KMS-11 (cell line): ENCODE data around the gene HSBP1L1.

Experiments used
- H2AFZ ChIP-seq: fragments of 200-600 bp; sonication (generic); 2 replicates; pipeline ENCODE4 v1.6.1; 2016; ENCODE audit warnings: antibody characterized with exemption, mixed run types, low read depth
- H3K27ac ChIP-seq: fragments of 200-600 bp; sonication (generic); 2 replicates; pipeline ENCODE4 v1.6.1; 2016; ENCODE audit warnings: mild to moderate bottlenecking, mixed run types
- H3K27me3 ChIP-seq: fragments of 200-600 bp; sonication (generic); 2 replicates; pipeline ENCODE4 v1.6.1; 2017; ENCODE audit warnings: mild to moderate bottlenecking, low read depth, mixed run types, moderate library complexity; ENCODE audit not compliant: insufficient read depth
- H3K36me3 ChIP-seq: fragments of 200-600 bp; sonication (generic); 2 replicates; pipeline ENCODE4 v1.6.1; 2017; ENCODE audit warnings: mild to moderate bottlenecking, mixed run types; ENCODE audit not compliant: insufficient read depth
- H3K4me1 ChIP-seq: fragments of 200-600 bp; sonication (generic); 2 replicates; pipeline ENCODE4 v1.6.1; 2016; ENCODE audit warnings: mild to moderate bottlenecking, low read depth, mixed run types; ENCODE audit not compliant: poor library complexity, severe bottlenecking
- H3K4me2 ChIP-seq: fragments of 200-600 bp; sonication (generic); 2 replicates; pipeline ENCODE4 v1.7.0; 2016; ENCODE audit warnings: mild to moderate bottlenecking, mixed run types
- H3K4me3 ChIP-seq: fragments of 200-600 bp; sonication (generic); IDR thresholded peaks from 2 replicates; pipeline ENCODE4 v1.6.1; 2017; ENCODE audit warnings: low read depth, low read length, mixed read lengths; ENCODE audit not compliant: insufficient read depth
- H3K79me2 ChIP-seq: fragments of 200-600 bp; sonication (generic); 2 replicates; pipeline ENCODE4 v1.6.1; 2016; ENCODE audit warnings: low read depth, mixed run types; ENCODE audit not compliant: insufficient read depth
- H3K9ac ChIP-seq: fragments of 200-600 bp; sonication (generic); 2 replicates; pipeline ENCODE4 v1.6.1; 2016; ENCODE audit warnings: mild to moderate bottlenecking, mixed run types
- H4K20me1 ChIP-seq: fragments of 200-600 bp; sonication (generic); 2 replicates; pipeline ENCODE4 v1.6.1; 2016; ENCODE audit warnings: mild to moderate bottlenecking, mixed run types; ENCODE audit not compliant: insufficient read depth
- TF ChIP-seq, protein P1 (sequence below): fragments of 200-600 bp; sonication (generic); conservative IDR thresholded peaks from 2 replicates; pipeline ENCODE4 v1.6.1; 2017; ENCODE audit warnings: low read depth, mild to moderate bottlenecking, antibody characterized with exemption, low read length, moderate library complexity, mixed read lengths

The HSBP1L1 gene

DNA sequence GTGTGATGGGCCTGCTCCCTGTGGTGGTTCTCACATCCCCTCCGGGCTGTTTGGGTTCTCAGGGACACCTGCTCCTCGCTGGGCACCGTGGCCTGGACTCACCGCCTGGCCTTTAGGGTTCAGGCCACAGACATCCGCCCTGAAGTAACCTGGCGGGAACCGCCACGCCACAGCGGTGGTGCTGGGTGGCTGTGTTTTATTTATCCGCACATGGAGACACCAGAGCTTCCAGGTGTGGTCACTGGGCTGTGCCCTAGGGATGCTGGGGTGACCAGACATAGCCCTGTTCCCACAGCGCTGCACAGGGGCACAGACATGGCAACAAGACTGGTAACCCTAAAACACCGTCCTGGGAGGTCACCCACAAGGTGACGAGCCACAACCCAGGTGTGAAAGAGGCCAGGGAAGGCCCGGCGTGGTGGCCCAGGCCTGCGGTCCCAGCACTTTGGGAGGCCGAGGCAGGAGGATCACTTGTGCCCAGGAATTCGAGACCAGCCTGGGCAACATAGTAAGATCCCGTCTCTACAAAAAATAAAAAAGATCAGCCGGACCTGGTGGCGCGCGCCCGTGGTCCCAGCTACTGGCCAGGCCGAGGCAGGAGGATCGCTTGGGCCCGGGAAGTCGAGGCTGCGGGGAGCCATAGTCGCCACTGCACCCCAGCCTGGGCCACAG lies 649 bp upstream of the HSBP1L1 start:
- Histone ChIP-seq H3K27me3 (no peaks in the 10 kb centered on the region), H3K79me2 (no peaks in the 10 kb centered on the region), H4K20me1 (no peaks in the 10 kb centered on the region), H3K4me1 (no peaks in the 10 kb centered on the region), H2AFZ (no peak overlapping the region), H3K36me3 (no peaks in the 10 kb centered on the region), H3K9ac (no peak overlapping the region), H3K27ac (no peak overlapping the region), H3K4me2 (no peak overlapping the region), H3K4me3 (no peak overlapping the region)
- TF ChIP-seq, protein P1, sequence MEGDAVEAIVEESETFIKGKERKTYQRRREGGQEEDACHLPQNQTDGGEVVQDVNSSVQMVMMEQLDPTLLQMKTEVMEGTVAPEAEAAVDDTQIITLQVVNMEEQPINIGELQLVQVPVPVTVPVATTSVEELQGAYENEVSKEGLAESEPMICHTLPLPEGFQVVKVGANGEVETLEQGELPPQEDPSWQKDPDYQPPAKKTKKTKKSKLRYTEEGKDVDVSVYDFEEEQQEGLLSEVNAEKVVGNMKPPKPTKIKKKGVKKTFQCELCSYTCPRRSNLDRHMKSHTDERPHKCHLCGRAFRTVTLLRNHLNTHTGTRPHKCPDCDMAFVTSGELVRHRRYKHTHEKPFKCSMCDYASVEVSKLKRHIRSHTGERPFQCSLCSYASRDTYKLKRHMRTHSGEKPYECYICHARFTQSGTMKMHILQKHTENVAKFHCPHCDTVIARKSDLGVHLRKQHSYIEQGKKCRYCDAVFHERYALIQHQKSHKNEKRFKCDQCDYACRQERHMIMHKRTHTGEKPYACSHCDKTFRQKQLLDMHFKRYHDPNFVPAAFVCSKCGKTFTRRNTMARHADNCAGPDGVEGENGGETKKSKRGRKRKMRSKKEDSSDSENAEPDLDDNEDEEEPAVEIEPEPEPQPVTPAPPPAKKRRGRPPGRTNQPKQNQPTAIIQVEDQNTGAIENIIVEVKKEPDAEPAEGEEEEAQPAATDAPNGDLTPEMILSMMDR = no peak

DNA sequence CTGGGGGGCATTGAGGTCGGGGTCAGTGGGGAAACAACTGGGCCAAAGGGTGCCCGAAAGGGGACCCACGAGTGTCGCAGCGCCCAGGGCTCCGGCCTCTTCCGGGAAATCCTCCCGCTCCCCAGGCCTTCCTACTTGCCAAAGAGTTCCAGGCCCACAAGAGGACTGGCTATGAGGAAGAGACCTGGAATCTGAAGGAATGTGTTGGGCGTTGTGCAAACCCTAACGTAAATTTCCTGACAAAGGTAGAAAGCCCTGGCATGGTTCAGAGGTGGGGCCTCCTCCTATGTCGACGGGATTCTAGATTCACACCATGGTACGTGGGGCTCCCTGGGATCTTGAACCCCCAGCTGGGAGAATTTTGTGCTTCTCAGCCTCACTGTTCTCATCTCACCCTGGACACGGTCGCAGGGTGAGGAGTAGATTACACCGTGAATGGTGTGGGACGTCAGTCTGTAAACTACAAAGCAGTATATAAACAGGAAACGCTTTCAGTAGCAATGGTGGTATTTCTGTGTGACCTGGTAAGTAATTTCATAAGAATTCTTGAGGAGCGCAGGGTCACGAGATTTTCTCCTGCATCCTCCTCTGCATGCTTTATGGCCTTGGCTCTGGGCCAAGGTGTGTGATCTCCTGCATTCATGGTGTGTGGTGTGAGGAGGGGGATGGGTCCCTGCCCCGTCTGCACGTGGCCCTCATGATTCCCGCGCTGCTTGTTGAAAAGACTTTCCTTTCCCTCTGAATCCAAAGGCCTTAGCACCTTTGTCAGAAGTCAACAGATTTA lies 868 bp downstream of the HSBP1L1 start:
- Histone ChIP-seq H3K79me2 (no peaks in the 10 kb centered on the region), H3K9ac (peak overlapping the region; percentile 57; the same call in 1 of the 2 replicates), H4K20me1 (no peaks in the 10 kb centered on the region), H3K4me3 (no peak overlapping the region), H3K4me2 (0 out of 2 replicates have a peak overlapping the region, but pooled peaks have one; percentile 7), H3K4me1 (no peaks in the 10 kb centered on the region), H3K36me3 (no peaks in the 10 kb centered on the region), H3K27me3 (no peaks in the 10 kb centered on the region), H3K27ac (peak overlapping the region; percentile 10; the same call in 1 of the 2 replicates), H2AFZ (no peak overlapping the region)
- TF ChIP-seq, protein P1 = no peak

DNA sequence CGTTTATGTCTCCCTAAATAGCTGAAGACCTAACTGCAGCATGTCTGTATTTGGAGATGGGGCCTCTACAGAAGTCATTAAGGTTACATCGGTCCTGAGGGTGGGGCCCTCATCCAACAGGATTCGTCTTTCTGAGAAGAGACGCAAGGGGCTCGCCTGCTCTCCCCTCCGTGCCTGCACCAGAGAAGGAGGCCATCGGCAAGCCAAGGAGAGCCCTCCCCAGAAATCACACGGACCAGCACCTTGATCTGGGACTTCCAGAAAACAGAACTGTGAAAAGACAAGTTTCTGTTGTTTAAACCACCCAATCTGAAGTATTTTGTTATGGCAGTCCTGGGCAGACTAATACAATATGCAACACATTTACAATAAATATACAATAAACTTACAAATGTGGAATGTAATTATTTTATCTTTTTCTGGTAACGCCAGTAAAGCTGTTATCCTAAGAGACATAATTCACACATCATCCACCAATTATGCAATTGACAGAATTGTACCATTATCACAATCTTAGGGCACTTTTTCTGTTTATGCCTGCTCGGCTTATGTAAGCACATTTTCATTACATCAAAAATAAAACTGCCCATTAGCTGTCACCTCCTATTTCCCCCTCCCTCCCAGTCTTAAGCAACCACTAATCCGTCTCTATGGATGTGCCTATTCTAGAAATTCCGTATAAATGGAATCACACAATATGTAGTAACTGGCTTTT lies 6.1 kb downstream of the HSBP1L1 start:
- Histone ChIP-seq H3K27ac (no peak overlapping the region), H3K4me3 (no peak overlapping the region), H3K4me2 (no peak overlapping the region), H3K79me2 (peaks cover 30% of the 10 kb centered on the region), H3K9ac (no peak overlapping the region), H2AFZ (no peak overlapping the region), H3K27me3 (no peaks in the 10 kb centered on the region), H4K20me1 (no peaks in the 10 kb centered on the region), H3K4me1 (no peaks in the 10 kb centered on the region), H3K36me3 (peaks cover 9% of the 10 kb centered on the region; the same call in 1 of the 2 replicates)
- TF ChIP-seq, protein P1 = no peak

DNA sequence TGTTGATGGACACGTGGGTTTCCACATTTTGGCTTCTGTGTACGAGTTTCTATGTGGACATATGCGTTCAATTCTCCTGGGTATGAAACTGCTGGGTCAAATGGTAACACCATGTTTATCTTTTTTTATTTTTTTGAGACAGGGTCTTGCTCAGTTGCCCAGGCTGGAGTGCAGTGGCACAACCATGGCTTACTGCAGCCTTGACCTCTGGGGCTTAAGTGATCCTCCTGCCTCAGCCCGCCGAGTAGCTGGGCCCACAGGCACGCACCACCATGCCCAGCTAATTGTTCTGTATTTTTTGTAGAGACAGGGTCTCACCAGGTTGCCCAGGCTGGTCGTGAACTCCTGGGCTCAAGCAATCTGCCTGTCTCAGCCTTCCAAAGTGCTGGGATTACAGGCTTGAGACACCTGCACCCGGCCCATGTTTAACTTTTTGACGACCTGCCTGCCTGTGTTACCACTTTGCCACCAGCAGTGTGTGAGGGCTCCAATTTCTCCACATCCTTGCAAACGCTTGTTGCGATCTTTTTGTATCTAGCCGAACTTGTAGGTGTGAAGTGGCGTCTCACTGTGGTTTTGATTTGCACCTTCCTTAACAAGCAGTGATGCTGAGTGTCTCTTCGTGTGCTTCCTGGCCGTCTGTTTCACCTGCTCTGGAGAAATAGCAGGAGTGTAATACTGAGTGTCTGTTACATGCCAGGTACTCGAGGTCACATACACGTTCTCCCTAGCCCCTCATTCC lies 6.9 kb downstream of the HSBP1L1 start:
- Histone ChIP-seq H3K4me2 (no peak overlapping the region), H3K9ac (no peak overlapping the region), H4K20me1 (peaks cover 5% of the 10 kb centered on the region; the same call in 1 of the 2 replicates), H3K79me2 (peaks cover 38% of the 10 kb centered on the region), H3K4me1 (no peaks in the 10 kb centered on the region), H3K27me3 (no peaks in the 10 kb centered on the region), H3K4me3 (no peak overlapping the region), H3K36me3 (peaks cover 9% of the 10 kb centered on the region; the same call in 1 of the 2 replicates), H3K27ac (no peak overlapping the region), H2AFZ (no peak overlapping the region)
- TF ChIP-seq, protein P1 = no peak
